ENCODE measurements around the gene CHRNA5.
"Not testable (repeated sequence)": the region's sequence is repeated elsewhere in the genome, so short reads cannot be mapped to it uniquely, and the experiment has no call there.

CHRNA5 gene

DNA sequence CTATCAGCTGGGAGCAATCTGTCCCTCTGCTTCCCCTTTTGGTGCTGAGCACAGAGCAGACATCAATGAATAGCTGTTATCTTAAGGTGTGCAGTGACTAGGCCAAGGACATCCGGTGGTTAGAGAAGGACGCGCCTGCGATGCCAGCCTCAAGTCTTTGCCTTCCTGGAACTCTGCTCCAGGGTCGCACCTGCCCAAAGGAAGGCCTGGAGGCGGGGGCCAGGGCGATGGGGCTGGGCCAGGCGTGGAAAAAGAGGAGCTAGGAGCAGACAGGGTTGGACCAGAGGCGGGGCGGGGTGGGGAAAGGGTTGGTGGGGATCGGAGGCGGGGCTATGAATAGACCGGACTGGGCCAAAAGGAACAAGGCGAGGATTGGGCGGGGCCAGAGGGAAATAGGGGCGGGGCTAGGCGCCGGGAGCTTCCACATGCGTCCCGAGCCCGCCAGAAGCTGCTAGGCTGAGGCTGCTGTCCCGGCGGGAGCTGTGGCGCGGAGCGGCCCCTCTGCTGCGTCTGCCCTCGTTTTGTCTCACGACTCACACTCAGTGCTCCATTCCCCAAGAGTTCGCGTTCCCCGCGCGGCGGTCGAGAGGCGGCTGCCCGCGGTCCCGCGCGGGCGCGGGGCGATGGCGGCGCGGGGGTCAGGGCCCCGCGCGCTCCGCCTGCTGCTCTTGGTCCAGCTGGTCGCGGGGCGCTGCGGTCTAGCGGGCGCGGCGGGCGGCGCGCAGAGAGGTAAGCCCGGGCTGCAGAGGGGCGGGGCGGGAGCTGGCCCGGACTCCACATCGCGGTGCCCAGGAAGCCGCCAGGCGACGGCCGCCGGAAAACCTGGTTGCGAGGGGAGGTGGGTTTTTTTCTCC, at the start of gene CHRNA5:
CHRNA5 (plus strand) TSS at position 424 of the 854 bp plus-strand sequence; CDS start at position 624, 200 bp downstream.
- Mint-ChIP-seq H3K27ac (peak within 1 kb of the TSS; percentile 43), H3K9me3 (ENCODE audit: low read depth) (no peaks in the 10 kb centered on the region), H3K27me3 (peaks cover 17% of the 10 kb centered on the region), H3K4me3 (peak within 1 kb of the TSS; percentile 86), H3K4me1 (ENCODE audit: low read depth) (peaks cover 27% of the 10 kb centered on the region), H3K36me3 (peaks cover 4% of the 10 kb centered on the region)

DNA sequence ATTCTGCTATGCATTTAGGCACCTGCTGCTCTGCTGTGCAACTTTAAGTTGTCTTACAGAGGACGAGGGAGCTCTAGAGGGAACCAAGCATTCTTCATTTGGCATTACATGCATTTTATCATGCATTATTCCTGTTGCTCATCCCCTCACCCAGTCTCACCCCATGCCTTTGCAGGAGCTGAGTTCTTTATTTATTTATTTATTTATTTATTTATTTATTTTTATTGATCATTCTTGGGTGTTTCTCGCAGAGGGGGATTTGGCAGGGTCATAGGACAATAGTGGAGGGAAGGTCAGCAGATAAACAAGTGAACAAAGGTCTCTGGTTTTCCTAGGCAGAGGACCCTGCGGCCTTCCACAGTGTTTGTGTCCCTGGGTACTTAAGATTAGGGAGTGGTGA, 45.3 kb upstream of the CHRNA5 start:
- H3K27ac Mint-ChIP-seq; H3K4me3 Mint-ChIP-seq; H3K27me3 Mint-ChIP-seq; H3K36me3 Mint-ChIP-seq; H3K9me3 Mint-ChIP-seq (ENCODE audit: low read depth); H3K4me1 Mint-ChIP-seq (ENCODE audit: low read depth): not testable (repeated sequence)

DNA sequence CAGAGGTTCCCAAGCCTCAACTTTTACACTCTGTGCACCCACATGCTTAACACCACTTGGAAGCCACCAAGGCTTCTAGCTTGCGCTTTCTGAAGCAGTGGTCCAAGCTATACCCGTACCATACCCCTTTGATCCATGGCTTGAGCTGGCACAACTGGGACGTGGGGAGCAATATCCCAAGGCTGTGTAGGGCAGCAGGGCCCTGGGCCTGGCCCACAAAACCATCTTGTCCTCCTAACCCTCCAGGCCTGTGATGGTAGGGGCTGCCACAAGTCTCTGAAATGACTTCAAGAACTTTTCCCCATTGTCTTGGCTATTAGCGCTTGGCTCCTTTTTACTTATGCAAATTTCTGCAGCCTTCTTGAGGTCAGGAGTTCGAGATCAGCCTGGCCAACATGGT, 41.1 kb upstream of the CHRNA5 start:
- Mint-ChIP-seq H3K4me1 (ENCODE audit: low read depth) (no peaks in the 10 kb centered on the region), H3K4me3 (no peak overlapping the region), H3K9me3 (ENCODE audit: low read depth) (no peaks in the 10 kb centered on the region), H3K27ac (no peak overlapping the region), H3K27me3 (no peaks in the 10 kb centered on the region), H3K36me3 (peaks cover 3% of the 10 kb centered on the region)

DNA sequence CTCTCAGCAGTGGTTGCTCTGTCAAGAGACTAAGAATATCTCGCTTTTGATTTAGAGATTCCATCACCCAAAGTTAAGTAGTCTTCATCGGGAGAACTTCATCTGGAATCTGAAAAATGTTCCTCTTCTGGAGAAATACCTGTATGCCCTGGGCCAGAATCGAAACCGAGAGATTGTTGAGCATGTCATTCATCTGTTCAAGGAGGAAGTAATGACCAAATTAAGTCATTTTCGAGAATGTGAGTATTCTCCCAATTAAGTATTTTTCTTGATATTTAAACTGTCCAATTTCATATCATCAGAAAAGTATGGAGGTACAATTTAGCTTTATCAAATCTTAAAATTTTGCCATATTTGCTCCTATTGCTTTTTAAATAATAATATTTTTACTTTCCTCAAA, 38.0 kb upstream of the CHRNA5 start:
- no peaks in the 10 kb centered on the region for H3K27me3 Mint-ChIP-seq

DNA sequence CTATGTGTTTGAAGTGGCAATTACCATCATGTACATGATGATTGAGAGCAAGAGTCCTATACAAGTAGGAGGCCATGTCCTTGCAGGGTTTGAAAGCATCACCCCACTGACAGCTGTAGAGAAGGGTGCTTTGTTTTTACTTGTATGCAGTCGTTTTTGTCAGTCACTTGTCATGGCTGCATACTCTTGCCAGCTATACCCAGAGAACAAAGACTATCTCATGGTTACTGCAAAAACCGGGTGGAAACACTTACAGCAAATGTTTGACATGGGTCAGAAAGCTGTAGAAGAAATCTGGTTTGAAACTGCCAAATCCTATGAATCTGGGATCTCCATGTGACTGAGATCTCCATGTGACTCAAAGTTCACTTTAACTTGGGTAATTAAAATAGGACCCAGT, 32.0 kb upstream of the CHRNA5 start:
- H3K27ac Mint-ChIP-seq, result no peak overlapping the region
- H3K4me1 Mint-ChIP-seq (ENCODE audit: low read depth), result no peaks in the 10 kb centered on the region
- H3K27me3 Mint-ChIP-seq, result no peaks in the 10 kb centered on the region
- no peaks in the 10 kb centered on the region for H3K36me3 Mint-ChIP-seq
- no peak overlapping the region for H3K4me3 Mint-ChIP-seq
- H3K9me3 Mint-ChIP-seq (ENCODE audit: low read depth), result no peaks in the 10 kb centered on the region

More for the DNA sequence above, 38.0 kb upstream of the CHRNA5 start:
- Mint-ChIP-seq H3K27ac (no peak overlapping the region), H3K9me3 (ENCODE audit: low read depth) (no peaks in the 10 kb centered on the region), H3K4me3 (no peak overlapping the region), H3K36me3 (no peaks in the 10 kb centered on the region), H3K4me1 (ENCODE audit: low read depth) (no peaks in the 10 kb centered on the region)

DNA sequence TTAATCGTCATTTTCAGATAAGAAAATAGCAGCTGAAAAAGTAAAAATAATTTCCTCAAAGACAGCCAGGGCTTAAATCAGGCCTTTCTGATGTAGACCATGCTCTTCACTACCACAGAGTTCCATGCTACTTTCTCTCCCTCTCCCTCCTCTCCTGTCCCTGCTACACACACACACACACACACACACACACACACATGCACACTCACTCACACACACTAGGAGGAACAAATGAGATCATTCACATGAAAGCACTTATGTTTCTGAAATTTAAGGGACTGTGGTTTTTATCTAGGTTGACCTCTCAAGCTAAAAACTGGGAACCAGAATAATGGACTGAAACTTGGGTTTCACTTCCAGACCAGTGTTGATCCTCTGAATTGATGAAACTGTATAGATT, 29.2 kb upstream of the CHRNA5 start:
- H3K36me3 Mint-ChIP-seq, result no peaks in the 10 kb centered on the region

DNA sequence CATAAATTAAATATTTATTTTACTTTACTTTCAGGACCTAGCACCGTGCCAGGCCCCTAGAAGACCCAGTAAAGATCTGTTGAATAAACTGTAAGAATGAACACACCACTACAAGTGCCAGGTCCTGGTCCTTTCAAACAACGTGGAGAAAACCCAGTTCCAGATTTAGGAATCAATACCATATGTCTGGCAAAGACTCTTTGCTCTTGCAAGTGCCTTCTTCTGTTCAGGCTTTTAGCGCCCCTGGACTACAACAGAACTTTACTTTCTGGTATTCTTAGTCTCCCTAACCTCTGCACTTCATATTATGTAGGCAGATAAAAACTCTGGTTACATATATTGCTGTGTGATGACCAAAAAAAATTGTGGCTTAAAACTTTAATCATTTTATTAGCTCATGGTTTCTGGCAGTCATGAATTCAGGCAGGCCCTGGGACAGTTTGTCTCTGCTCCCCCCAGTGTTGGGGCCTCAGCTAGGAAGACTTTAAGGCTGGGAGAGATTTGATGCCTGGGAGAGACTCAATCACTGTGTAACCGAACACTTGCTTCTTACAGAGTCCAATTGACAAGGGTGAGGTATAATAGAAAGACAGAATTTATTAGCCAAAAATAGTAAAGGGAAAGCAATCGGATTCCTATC, 27.9 kb upstream of the CHRNA5 start:
- H3K27ac Mint-ChIP-seq, result no peak overlapping the region
- no peak overlapping the region for H3K4me3 Mint-ChIP-seq
- no peaks in the 10 kb centered on the region for H3K9me3 Mint-ChIP-seq (ENCODE audit: low read depth)
- H3K36me3 Mint-ChIP-seq, result peaks cover 5% of the 10 kb centered on the region
- H3K27me3 Mint-ChIP-seq, result no peaks in the 10 kb centered on the region
- peaks cover 18% of the 10 kb centered on the region for H3K4me1 Mint-ChIP-seq (ENCODE audit: low read depth)

More for the DNA sequence above, 29.2 kb upstream of the CHRNA5 start:
- Mint-ChIP-seq H3K9me3 (ENCODE audit: low read depth) (no peaks in the 10 kb centered on the region), H3K27ac (no peak overlapping the region), H3K4me1 (ENCODE audit: low read depth) (peaks cover 8% of the 10 kb centered on the region), H3K4me3 (no peak overlapping the region), H3K27me3 (no peaks in the 10 kb centered on the region)

DNA sequence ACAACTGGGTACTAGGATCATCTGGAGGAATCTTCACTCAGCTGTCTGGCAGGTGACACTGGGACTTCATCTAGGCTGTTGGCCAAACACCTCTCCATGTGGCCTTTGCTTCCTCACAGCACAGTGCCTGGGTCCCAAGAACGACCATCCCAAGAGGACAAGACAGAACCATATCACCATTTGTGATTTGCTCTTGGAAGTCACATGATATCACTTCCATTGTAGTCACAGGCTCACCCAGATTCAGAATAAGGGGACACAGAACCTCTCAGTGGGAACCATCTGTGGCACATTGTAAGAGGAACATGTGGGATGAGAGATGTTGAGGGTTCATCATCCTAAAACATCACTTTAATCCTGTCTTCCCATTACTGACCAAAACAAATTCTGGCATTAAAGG, 27.0 kb upstream of the CHRNA5 start:
- H3K4me3 Mint-ChIP-seq, result no peak overlapping the region

DNA sequence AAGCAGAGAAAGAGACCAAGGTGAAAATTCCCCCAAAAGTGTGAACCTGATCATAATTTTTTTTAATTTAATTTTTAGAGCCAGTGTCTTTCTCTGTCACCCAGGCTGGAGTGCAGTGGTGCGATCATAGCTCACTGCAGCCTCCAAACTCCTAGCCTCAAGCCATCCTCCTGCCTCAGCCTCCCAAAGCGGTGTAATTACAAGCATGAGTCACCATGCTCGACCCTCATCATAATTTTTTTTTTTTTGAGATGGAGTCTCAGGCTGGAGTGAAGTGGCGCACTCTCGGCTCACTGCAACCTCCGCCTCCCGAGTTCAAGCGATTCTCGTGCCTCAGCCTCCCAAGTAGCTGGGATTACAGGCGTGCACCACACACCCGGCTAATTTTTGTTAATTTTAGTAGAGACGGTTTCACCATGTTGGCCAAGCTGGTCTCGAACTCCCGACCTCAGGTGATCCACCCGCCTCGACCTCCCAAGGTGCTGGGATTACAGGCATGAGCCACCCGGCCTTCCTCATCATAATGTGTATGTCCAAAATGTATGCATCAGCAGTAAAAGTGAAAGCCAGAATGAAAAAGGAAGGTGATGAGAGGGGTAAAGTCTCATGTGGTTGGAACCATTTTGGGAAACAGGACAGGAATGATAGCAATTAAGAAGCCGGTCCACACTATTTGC, 25.7 kb upstream of the CHRNA5 start:
- not testable (repeated sequence) for H3K9me3 Mint-ChIP-seq (ENCODE audit: low read depth); H3K36me3 Mint-ChIP-seq; H3K27me3 Mint-ChIP-seq
- Mint-ChIP-seq H3K4me3 (peak overlapping the region; percentile 96), H3K4me1 (ENCODE audit: low read depth) (peaks cover 34% of the 10 kb centered on the region), H3K27ac (peak overlapping the region; percentile 98)

More for the DNA sequence above, 27.0 kb upstream of the CHRNA5 start:
- H3K27ac Mint-ChIP-seq, result no peak overlapping the region
- no peaks in the 10 kb centered on the region for H3K9me3 Mint-ChIP-seq (ENCODE audit: low read depth)
- peaks cover 28% of the 10 kb centered on the region for H3K4me1 Mint-ChIP-seq (ENCODE audit: low read depth)
- peaks cover 5% of the 10 kb centered on the region for H3K36me3 Mint-ChIP-seq
- H3K27me3 Mint-ChIP-seq, result no peaks in the 10 kb centered on the region

DNA sequence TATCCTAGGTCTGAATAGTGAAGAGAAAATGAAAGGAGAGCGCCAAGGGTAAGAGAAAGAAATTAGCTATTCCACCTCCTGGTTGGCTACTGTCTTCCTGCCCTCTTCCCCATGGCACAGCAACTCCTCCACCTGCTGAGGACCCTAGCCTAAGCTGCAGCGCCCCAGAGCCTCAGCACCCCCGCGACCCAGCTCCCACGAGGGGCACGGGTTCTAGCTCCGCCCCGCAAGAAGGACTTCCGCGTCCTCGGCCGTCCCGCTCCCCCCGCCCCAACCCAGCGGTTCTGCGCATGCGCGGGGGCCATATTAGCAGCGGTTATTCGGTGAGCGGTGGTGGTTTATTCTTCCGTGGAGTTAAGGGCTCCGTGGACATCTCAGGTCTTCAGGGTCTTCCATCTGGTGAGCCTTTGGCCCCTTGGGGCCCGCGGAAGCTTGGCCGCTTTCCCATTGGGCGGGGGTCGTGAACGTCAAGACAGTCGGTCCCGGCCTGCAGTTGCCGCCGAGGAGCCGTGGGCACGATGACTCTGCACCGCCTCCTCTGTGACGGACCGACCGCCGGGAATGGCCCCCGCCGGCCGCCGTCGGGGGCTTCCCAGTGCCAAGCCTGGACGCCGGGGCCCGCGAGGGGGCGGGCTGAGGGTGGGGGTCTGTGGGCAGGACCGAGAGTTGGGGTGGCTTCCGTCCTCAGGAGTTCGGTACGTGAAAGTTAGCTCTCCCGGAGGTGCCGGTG, 25.0 kb upstream of the CHRNA5 start, which contains the start of gene PSMA4:
PSMA4 (plus strand) TSS at position 304 of the 730 bp plus-strand sequence. CDS start 1,484 bp downstream, outside the sequence.
- Mint-ChIP-seq H3K27me3 (no peaks in the 10 kb centered on the region), H3K27ac (peak within 1 kb of the TSS; percentile 98), H3K36me3 (peaks cover 8% of the 10 kb centered on the region), H3K9me3 (ENCODE audit: low read depth) (no peaks in the 10 kb centered on the region), H3K4me3 (peak within 1 kb of the TSS; percentile 96), H3K4me1 (ENCODE audit: low read depth) (peaks cover 35% of the 10 kb centered on the region)

DNA sequence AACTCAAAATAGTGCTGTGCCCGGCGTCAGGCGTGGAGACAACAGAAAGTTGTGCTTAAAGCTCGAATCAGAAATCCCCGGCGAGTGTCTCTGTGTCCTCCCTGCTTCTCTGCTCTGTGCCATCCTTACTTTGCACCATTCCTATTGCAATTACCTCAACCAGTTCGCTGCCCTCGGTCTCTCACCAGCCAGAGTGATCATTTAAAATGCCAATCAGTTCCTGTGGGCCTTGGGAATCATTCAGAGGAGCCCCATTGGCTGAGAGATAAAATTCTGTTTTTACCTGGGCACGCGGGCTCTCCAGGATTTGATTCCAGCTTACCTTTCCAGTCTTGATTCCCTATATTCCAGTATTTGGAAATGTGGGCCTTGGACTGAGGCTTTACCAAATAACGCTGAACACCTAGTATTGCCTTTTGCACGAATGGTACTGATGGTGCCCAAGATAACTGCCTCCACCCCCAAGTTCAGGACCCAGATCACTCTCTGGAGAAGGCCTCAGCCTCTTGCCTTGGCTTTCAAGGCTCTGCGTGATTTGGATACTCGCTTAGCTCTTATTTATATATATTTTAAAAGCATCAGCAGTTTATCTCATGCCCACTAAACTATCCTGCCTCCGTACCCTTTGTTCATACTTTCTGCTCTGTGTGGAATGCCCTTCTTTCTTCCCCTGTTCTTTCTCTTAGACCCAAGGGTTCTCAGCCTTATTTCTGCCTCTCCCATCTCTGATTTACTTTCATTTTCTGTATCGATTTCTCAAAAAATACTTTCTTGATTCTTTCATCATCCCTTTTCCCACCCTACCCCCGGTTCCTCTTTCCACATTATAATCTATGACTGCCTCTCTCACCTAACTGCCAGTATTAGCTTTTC, 24.2 kb upstream of the CHRNA5 start:
- peaks cover 37% of the 10 kb centered on the region for H3K4me1 Mint-ChIP-seq (ENCODE audit: low read depth)
- H3K27ac Mint-ChIP-seq, result peak overlapping the region; percentile 98
- H3K9me3 Mint-ChIP-seq (ENCODE audit: low read depth), result no peaks in the 10 kb centered on the region
- peaks cover 11% of the 10 kb centered on the region for H3K36me3 Mint-ChIP-seq
- peak overlapping the region; percentile 96 for H3K4me3 Mint-ChIP-seq
- no peaks in the 10 kb centered on the region for H3K27me3 Mint-ChIP-seq

DNA sequence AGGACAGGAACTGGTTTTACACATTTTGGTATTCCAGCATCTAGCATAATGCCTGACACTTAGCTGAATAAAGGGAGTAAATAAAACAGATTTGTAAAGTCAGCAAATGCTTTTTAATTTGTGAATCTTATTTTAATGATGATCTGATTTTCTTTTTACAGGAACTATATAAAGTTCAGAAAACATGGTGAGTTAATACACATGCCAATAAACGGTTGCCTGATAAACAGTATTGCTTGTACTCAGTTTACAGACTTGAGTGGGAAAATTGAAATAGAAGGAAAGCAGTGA, 23.6 kb upstream of the CHRNA5 start:
- no peaks in the 10 kb centered on the region for H3K27me3 Mint-ChIP-seq
- peak overlapping the region; percentile 98 for H3K27ac Mint-ChIP-seq
- peaks cover 38% of the 10 kb centered on the region for H3K4me1 Mint-ChIP-seq (ENCODE audit: low read depth)
- H3K4me3 Mint-ChIP-seq, result peak overlapping the region; percentile 96
- no peaks in the 10 kb centered on the region for H3K9me3 Mint-ChIP-seq (ENCODE audit: low read depth)
- H3K36me3 Mint-ChIP-seq, result peaks cover 11% of the 10 kb centered on the region

DNA sequence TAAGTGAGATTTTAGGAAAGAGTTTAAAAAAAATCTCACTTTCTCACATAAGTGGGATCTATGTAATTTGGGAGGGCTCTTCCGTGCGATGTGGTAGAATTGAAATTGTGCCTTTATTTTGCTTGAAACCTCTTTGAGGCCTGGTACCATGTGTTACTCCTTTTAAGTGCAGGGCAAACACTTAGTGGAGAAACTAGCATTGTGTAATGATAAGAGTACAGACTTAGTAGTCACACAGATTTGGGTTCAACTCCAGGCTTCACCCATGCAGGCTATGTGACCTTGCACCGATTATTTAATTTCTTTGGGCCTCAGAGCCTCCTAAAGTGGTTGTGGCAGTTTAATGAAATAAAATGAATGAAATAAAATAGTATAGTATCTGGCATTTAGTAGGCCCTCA, 22.7 kb upstream of the CHRNA5 start:
- Mint-ChIP-seq H3K4me1 (ENCODE audit: low read depth) (peaks cover 38% of the 10 kb centered on the region), H3K36me3 (peaks cover 11% of the 10 kb centered on the region), H3K27me3 (no peaks in the 10 kb centered on the region), H3K9me3 (ENCODE audit: low read depth) (no peaks in the 10 kb centered on the region), H3K27ac (peak overlapping the region; percentile 79), H3K4me3 (peak overlapping the region; percentile 96)

DNA sequence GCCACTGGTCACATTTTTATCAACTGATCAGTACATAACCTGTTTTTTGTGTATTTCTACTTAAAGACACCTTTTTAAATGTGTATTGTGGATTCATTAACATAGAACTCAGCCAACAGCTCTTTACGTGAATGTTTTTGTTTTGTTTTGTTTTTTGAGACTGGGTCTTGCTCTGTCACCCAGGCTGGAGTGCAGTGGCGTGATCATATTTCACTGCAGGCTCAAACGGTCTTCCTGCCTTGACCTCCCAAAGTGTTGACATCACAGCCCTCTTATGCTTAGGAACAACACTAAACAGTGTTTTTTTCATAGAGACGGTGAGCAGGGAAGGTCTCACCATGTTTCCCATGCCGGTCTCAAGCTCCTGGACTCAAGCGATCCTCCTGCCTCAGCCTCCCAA, 15.1 kb upstream of the CHRNA5 start:
- H3K4me1 Mint-ChIP-seq (ENCODE audit: low read depth), result peaks cover 3% of the 10 kb centered on the region

More for the DNA sequence above, 15.1 kb upstream of the CHRNA5 start:
- Mint-ChIP-seq H3K27me3 (no peaks in the 10 kb centered on the region), H3K27ac (no peak overlapping the region), H3K36me3 (peaks cover 14% of the 10 kb centered on the region), H3K4me3 (no peak overlapping the region), H3K9me3 (ENCODE audit: low read depth) (no peaks in the 10 kb centered on the region)
